AML-193 (cell line): Measurements from ENCODE around the gene MEGF8.

Experiments used
- DNase-seq, 2 experiments: peaks; one replicate each; lab custom pipeline; 2025; lab: John Stamatoyannopoulos, UW

MEGF8 gene

GRCh38 chr19:42303876-42304275 lies 21.6 kb upstream of the MEGF8 start:
- DNase-seq: no peak

DNA sequence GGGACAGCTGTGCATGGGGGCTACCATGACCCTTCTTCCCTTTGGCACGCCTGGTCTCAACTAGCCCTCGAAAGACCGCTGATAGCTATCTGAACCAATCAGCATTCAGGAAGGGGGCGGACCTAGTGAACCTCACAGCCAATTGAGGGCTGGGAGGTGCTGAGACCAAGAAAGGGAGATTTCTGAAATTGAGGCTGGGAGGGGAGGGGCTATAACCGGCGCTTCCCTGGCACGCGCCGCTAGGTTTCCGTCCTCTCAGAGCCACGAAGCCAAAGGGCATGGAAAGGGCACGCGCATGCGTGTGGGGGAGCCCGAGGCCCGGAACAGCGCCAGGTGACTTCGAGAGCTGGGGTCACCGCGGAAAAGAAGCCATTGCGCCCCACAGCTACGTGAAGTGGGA lies 18.8 kb upstream of the MEGF8 start:
- DNase-seq: no peak

GRCh38 chr19:42309686-42310085 lies 15.7 kb upstream of the MEGF8 start:
- no peak for DNase-seq

- peak in 1 of 2 experiments; percentile 7 for DNase-seq
Observed at GRCh38 chr19:42311657-42312056, 13.8 kb upstream of the MEGF8 start.

DNA sequence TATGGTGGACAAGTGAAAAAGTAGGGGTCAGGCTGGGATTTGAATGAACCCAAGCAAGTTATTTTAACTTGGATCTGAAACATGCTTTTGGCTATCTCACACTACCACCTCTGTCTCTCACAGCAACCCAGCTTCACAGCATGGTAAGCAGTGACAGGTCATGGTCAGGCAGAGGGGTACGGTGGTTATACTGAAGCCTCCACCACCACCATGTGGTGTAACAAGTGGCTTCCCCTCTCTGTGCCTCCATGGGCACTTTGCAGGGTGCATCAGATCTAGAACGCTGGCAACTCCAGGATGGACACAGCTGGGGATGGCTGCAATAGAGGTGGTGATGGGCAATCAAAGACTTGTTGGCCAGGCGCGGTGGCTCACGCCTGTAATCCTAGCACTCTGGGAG lies 13.1 kb upstream of the MEGF8 start:
- no peak for DNase-seq

DNA sequence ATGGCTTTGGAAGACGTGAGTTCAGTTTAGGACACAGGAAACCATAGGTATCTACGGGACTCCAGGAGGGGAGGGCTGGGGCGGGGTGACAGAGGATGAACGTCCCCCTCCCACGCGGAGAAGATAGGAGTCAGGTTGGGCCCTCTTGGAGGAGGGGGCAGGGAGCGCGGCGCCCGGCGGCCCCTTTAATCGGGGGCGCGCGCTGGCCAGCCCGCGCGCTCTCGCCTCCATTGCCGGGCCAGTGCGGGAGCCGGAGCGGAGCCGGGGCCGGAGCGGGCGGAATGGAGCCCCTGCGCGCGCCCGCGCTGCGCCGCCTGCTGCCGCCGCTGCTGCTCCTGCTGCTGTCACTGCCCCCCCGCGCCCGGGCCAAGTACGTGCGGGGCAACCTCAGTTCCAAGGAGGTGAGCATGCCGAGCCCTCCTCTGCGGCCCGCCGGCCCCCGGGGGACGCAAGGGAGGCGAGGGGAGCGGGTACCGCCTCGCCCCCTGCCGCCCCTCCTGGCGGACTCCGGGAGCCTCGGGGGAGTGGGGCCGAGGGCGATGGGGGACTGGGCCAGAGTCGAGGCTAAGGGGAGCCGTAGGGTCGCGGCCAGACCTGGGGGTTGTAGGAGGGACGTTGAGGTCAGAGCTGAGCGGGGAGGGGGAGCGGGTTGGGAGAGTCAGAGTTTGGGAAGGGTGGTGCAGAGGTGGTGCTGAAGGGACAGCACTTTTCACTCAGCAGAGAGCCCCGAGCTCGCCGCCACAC lies 12.2 kb upstream of the MEGF8 start, which contains the start of gene TMEM145:
Gene TMEM145, plus strand, starts transcription at position 214 of the 744 bp plus-strand sequence. Its CDS starts 68 bp downstream, at position 282.
- DNase-seq: peak in 1 of 2 experiments; percentile 8

DNA sequence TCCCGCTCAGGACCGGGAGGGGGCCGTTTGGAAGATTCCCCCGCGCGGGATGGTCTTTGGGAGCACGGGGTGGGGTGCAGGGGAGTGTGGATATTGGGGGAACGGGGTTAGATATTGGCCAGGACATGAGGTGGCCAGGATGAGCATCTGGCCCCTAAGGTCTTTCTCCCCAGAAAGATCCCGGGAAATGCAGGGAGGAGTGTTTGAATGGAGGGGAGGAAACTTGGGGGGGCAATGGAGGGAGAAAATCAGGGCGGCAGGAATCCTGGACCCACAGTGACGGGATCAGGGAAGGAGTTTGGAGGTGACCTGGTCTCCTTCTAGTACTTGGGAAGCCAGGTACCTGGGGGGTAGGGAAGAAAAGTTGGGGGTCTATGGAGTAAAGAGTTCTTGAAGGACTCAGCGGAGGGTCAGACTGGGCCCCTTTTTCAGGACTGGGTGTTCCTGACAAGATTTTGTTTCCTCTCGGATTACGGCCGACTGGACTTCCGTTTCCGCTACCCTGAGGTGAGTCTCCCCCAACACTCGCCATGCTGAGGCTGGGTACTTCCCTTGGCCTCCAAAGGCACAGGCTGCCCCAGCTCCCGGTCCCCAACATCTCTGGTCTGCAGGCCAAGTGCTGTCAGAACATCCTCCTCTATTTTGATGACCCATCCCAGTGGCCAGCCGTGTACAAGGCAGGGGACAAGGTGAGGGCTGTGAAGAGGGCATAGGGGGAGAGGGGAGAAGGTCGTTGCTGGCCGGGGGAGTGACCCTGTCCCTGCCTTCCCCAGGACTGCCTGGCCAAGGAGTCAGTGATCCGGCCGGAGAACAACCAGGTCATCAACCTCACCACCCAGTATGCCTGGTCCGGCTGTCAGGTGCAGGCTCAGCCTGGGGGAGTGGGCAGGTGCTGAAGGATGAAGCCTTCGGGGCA lies 11.3 kb upstream of the MEGF8 start:
- no peak for DNase-seq

DNA sequence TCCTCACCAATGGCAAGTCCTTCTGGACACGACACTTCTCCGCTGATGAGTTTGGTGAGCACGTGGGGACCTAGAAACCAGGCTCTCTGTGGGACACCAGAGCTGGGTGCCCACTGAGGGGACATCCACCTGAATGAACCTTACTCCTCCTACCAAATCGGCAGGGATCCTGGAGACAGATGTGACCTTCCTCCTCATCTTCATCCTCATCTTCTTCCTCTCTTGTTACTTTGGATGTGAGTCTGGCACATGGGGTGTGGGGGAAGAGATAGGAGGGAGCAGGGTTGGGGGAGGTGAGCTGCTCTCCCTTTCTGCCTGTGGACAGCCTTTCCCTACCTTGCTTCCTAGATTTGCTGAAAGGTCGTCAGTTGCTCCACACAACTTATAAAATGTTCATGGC lies 10.4 kb upstream of the MEGF8 start:
- DNase-seq: no peak

DNA sequence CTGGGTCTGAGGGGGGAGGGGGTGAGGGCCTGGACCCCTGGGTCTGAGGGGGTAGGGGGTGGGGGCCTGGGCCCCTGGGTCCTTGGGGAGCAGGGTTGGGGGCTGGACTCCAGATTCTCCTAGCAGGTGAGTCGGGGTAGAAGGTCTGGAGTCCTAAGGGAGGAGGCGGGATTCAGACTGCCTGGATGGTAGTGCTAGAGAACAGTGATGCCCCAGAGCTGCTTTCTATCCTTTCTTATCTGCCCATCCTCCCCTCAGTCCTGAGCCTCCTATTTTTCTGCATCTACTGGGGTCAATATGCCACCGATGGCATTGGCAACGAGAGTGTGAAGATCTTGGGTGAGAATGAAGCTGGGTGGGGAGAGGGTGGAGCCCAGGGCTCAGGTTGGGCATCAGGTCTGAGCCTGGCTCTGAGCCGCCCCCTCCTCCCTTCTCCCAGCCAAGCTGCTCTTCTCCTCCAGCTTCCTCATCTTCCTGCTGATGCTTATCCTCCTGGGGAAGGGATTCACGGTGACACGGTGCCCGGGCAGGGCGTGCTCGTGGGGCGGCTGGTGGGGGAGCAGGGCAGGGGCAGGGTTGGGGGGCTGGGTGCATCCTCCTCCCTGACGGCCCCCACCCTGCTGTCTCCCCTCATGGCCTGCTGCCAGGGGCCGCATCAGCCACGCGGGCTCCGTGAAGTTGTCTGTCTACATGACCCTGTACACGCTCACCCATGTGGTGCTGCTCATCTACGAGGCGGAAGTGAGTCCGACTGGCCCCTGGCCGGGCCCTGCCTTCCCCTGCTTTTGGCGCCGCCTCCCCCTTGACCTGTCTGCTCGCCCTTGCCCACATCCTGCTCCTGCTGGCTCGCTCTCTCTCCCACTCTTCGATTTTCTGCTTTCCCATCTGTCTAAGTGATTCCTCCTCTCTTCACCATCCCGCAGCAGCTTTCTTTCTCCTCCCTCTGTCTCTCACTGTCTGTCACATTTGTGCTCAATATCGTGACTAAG lies 8.9 kb upstream of the MEGF8 start:
- no peak for DNase-seq

GRCh38 chr19:42317535-42317934 lies 7.9 kb upstream of the MEGF8 start:
- no peak for DNase-seq

- DNase-seq: no peak
Observed at GRCh38 chr19:42322305-42322704, 3.1 kb upstream of the MEGF8 start.

DNA sequence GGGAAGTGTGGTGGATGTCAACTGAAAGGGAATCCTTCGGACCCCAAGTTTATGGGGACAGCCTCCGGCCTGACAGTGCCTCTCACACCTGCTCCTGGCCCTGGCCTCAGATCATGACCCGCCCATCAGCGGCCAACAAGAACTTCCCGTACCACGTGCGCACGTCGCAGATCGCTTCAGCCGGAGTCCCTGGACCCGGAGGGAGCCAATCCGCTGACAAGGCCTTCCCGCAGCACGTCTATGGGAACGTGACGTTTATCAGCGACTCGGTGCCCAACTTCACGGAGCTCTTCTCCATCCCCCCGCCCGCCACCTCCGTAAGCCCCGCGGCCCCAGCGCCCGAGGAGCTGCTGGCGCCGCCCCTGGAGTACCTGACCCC lies 2.0 kb upstream of the MEGF8 start:
- DNase-seq: no peak

DNA sequence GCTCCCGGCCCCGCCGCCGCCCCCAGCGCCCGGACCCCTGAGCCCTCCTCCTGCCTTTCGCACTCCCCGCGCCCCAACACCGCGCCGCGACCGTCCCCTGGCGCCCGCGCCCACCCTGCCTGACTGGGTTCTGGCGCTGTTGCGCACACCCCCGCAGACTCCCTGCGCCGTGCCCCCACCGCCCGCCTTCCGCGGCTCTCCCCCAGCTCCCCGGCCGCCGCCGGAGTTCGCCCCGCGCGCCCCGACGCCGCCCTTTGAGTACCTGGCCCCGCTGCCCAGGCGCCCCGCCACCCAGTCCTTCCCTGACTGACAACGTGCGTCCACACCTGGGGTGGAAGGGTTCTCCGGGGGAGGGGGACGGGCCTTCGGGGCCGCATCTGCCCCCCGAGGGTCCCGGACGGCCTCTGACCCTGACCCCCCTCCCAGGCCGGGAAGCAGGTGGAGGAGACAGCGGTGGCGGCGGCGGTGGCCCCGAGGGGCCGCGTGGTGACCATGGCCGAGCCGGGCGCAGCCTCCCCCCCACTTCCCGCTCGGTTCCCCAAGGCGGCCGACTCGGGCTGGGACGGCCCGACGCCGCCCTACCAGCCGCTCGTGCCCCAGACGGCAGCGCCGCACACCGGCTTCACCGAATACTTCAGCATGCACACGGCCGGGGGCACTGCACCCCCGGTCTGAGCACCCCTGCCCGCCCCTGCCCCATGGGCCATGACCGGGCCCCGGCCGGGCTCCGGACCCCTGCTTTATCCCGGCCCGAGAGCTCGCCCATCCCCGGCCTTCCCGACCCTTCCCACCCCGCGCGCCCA lies 1.4 kb upstream of the MEGF8 start:
- DNase-seq: no peak

DNA sequence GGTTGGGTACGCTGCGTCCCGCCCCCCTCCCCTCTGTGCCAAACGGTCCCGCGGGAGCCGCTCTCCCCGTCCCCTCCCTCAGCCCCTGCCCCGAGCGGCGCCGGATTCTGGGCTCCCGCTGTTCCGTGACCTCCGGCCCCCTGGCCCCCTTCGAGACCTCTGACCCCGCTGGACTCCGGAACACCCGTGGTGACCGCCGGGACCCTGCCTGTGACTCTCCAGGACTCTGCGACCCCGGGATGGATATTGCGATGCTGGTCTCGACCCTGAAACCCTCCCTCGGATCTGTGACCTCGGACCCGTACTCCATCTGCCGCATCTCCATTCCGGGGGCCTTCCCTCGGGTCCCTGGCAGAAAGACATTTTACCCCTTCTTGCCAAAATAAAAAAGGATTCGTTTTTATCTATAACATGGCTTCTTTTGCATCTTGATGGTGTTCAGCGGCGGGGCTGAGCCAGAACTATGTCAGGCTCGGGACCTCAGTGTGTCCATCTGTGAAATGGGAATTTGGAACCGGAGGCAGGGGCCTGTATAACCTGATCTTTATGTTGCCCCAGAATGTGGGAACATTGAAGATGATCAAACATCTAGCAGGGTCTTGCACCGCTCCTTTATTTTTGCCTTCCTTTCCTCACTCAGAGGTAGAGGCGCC lies 654 bp upstream of the MEGF8 start:
- DNase-seq: no peak

DNA sequence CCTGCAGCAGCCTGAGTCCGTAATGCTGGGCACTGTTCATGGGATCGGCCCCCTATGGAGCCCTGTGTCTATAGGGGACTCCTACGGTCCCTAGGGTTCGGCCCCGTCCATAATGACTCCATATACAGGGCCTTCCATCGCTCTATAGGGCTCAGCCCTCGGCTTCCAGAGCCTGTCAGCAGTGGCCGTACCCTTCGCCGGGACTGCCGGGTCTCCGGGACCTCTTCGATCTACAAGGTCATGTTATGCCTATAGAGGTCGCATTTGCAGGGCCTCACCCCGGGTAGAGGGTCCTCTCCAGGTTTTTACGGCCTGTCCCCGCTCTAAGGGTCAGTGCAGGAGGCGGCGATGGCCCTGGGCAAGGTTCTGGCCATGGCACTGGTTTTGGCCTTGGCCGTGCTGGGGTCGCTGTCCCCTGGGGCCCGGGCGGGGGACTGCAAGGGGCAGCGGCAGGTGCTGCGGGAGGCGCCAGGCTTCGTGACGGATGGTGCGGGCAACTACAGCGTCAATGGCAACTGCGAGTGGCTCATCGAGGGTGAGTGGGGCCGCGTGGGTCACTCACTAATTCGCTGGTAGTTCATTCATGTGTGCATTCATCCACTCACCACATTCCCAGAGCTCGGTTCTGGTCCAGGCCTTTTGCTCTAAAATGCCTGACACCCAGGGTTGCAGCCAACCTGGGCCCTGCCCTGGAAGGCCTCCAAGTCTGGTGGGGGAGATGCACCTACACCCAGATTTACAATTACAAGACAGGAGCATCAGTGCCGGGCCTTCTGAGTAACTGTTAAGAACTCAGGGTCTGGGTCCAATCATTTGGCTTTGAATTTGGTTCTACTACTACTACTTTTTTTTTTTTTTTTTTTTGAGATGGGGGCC lies 699 bp downstream of the MEGF8 start:
- DNase-seq: peak in 1 of 2 experiments; percentile 29

DNA sequence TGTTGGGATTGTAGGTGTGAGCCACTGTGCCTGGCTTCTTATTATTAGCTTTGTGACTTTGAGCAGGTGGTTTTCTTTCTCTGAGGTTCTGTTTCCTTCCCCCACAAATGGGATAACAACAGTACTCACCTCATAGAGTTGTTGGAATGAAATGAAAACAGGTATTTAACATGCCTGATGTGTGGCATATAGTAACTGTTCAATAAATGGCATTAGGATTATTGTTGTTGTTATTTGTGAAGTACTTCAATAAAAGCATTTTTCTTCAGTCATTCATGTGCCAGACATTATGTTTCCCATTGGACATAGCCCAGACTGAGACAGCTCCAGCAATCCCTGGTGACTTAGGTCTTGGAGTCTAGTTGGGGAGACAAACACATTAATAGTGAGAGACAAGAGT lies 1.5 kb downstream of the MEGF8 start:
- DNase-seq: no peak

GRCh38 chr19:42327381-42327780 lies 1.9 kb downstream of the MEGF8 start:
- no peak for DNase-seq

DNA sequence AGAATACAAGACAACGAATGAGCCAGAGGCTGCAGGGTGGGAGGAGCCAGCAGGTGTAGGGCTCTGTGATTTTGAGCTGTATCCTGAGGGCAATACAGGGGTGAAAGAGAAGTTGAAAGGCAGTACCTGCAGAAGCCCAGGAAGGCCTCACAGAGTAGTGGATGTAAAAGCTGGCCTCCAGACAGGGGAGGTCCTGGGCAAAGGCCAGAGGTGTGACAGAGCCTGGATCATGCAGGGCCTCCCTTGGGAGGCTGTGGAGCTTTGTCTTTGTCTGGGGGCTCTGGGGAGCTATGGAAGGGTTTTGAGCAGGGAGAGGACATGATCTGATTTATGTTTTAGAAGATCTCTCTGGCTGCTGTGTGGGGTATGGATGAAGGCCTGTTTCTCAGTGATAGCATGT lies 2.7 kb downstream of the MEGF8 start:
- no peak for DNase-seq

GRCh38 chr19:42328854-42329253 lies 3.4 kb downstream of the MEGF8 start:
- DNase-seq: no peak
